Neural progenitor cell (in vitro differentiated cells): ENCODE results near the gene SMIM29.

Experiments used
- EZH2 ChIP-seq: fragments of 200-600 bp; sonication (generic); IDR thresholded peaks from 2 replicates; pipeline ENCODE4 v1.6.1; 2017; ENCODE audit warnings: antibody characterized with exemption, mild to moderate bottlenecking, moderate library complexity
- TF ChIP-seq, protein P1 (sequence below): fragments of 200-600 bp; sonication (generic); IDR thresholded peaks from 2 replicates; pipeline ENCODE4 v1.5.1; 2017; ENCODE audit warnings: antibody characterized with exemption, mild to moderate bottlenecking

DNA sequence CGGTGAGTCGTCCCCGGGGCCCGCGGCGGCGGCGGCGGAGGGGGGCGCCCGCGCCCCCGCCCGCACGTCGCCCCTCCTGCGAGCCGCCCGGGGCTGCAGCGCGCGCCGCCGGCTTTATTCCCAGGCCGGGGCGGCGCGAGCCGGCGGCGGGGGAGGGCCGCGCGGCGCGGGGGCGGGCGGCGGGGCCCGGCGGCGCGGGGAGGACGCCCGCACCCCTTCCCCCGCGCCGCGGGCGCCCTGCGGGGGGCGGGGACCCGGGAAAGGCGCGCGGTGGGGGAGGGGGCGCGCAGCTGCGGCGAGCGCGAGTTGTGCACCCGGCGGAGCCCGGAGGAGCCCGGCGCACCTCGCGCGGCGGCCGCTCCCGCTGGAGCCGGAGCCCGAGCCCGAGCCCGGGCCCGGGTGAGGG, 11.5 kb downstream of the SMIM29 start:
- TF ChIP-seq, protein P1, sequence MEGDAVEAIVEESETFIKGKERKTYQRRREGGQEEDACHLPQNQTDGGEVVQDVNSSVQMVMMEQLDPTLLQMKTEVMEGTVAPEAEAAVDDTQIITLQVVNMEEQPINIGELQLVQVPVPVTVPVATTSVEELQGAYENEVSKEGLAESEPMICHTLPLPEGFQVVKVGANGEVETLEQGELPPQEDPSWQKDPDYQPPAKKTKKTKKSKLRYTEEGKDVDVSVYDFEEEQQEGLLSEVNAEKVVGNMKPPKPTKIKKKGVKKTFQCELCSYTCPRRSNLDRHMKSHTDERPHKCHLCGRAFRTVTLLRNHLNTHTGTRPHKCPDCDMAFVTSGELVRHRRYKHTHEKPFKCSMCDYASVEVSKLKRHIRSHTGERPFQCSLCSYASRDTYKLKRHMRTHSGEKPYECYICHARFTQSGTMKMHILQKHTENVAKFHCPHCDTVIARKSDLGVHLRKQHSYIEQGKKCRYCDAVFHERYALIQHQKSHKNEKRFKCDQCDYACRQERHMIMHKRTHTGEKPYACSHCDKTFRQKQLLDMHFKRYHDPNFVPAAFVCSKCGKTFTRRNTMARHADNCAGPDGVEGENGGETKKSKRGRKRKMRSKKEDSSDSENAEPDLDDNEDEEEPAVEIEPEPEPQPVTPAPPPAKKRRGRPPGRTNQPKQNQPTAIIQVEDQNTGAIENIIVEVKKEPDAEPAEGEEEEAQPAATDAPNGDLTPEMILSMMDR = no peak
- no peak for TF ChIP-seq EZH2
